ENCODE data around the gene TMEM119. TPM values are rescaled to one million over a fixed set of nuclear protein-coding genes. Genes with fewer than 3 reads are reported as not detected.
"Not testable (repeated sequence)": the region's sequence is repeated elsewhere in the genome, so short reads cannot be mapped to it uniquely, and the experiment has no call there.

TMEM119 gene
- total RNA-seq, 2 experiments from 2014 or later = not detected

DNA sequence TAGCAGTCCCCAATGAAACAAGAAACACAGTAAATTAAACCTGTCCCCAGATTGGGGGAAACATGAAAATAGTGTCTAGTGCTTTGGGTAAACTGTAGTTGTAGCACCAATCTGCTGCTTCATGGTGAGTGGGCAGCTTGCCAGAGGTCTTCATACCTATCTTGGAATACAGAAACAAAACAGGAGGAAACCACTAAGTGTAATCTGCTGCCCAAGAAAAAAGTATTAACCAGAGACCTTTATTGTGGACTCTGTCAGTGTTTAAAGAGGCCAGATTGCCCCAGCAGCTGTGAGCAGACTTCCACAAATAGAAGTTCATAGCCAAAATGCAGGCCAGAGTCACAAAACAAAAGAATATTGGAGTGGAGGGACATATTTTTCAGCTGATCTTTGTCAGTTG lies 33.2 kb downstream of the TMEM119 start:
- POLR2A ChIA-PET = interaction anchor here (1.2 kb wide), 1 partner anchor 53 kb away, joined by 4 read pairs; no protein-coding TSS in a partner anchor
- CTCF ChIA-PET = interaction anchor here (0.9 to 8.4 kb wide), 5 partner anchors 54 to 238 kb away, joined by 3 to 129 read pairs (median 10); no protein-coding TSS in a partner anchor

DNA sequence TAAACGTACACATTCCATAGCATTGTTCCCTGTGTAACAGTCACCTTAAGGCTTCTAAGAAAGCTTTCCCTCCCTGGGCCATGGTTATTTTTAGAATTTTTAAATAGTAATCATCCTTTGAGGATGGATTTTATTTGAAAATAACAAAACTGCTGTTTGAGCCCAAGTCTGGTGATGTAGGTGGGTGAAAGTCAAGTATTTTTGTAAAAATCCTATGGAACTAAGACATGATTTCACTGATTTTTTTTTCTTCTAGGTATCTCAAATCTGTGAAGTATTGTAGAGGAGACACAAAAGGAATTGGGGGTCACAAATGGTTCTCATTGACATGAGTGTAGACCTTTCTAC lies 34.1 kb downstream of the TMEM119 start:
- ChIA-PET CTCF (interaction anchor here (0.6 to 8.4 kb wide), 6 partner anchors 12 to 239 kb away, joined by 3 to 129 read pairs (median 6); no protein-coding TSS in a partner anchor), POLR2A (interaction anchor here (0.6 to 1.2 kb wide), 3 partner anchors 54 to 293 kb away, joined by 3 to 4 read pairs (median 3); partner anchors contain the start of gene SSH1)

GRCh38 chr12:108563136-108563803 lies 34.6 kb downstream of the TMEM119 start:
- POLR2A ChIA-PET = interaction anchor here (0.6 to 5.4 kb wide), 5 partner anchors 10 to 294 kb away, joined by 3 to 65 read pairs (median 10); partner anchors contain the start of genes SELPLG and SSH1
- CTCF ChIA-PET = interaction anchor here (1.2 to 8.4 kb wide), 7 partner anchors 54 to 241 kb away, joined by 3 to 129 read pairs (median 10); partner anchors contain the start of gene SELPLG

DNA sequence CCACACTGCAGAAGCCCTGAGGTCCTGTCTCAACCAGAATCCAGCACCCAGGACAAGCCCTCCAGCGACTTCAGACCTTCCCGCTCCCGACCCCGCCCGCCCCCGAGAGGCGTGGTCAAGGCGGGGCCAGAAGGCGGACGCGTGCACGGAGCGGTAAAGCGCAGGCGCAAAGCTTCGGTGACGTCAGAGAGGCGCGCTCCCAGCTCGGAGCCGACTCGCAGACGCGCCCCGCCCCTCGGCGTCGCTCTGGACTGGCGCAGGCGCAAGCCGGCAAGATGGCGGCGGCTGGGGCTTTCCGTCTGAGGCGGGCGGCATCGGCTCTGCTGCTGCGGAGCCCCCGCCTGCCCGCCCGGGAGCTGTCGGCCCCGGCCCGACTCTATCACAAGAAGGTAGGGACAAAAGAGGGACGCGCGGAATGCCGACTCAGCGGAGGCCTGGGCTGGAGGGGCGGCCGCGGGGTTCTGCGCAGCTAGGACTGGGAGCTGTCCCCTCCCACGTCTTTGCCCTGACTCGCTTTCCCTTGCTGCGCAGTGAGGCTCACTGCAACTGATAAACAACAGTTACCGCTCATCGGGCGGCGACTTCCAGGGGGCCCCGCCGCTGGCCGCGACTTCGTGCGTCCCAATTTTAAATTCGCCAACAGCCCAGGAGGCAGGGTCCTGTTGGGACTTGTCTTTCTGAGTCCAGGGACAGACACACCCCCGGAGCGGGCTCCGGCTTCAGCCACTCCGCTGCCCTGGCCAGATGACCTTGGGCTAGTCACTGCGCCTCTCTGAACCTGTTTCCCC lies 35.3 kb downstream of the TMEM119 start, which contains the start of gene ISCU:
Gene ISCU, plus strand, starts transcription at position 249 of the 788 bp plus-strand sequence. Its CDS starts 27 bp downstream, at position 276.
- POLR2A ChIA-PET = interaction anchor here (0.5 to 5.4 kb wide), 8 partner anchors 10 to 295 kb away, joined by 3 to 65 read pairs (median 6); partner anchors contain the start of genes SELPLG and SSH1
- CTCF ChIA-PET = interaction anchor here (0.6 to 5.2 kb wide), 7 partner anchors 55 to 242 kb away, joined by 3 to 50 read pairs (median 4); partner anchors contain the start of gene SELPLG

DNA sequence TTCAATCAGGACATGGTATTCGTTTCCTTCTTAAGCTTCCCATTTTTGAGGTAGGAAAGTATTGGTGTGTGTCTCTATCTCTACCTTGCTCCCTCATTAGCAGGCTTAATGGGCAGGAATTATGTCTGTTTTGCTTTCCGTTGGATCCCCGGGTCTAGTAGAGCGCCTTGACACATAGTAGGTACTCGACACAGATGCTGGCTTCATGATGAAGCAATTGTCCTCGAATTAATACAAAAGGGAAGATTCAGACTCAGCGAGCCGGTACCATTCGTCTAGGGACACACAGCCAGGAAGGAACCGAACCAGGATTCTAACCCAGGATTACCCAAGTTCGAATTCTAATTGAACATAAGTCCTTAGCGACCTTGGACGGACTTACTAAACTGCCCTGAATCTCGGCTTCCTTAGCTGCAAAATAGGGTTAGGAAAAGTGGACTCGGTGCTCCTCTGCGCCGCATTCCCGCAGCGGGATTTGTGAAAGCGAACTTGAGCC lies 36.0 kb downstream of the TMEM119 start:
- CTCF ChIA-PET = interaction anchor here (0.6 to 5.2 kb wide), 8 partner anchors 55 to 242 kb away, joined by 3 to 50 read pairs (median 4); partner anchors contain the start of gene SELPLG
- POLR2A ChIA-PET = interaction anchor here (0.7 to 5.4 kb wide), 8 partner anchors 11 to 296 kb away, joined by 3 to 65 read pairs (median 6); partner anchors contain the start of genes SELPLG and SSH1

DNA sequence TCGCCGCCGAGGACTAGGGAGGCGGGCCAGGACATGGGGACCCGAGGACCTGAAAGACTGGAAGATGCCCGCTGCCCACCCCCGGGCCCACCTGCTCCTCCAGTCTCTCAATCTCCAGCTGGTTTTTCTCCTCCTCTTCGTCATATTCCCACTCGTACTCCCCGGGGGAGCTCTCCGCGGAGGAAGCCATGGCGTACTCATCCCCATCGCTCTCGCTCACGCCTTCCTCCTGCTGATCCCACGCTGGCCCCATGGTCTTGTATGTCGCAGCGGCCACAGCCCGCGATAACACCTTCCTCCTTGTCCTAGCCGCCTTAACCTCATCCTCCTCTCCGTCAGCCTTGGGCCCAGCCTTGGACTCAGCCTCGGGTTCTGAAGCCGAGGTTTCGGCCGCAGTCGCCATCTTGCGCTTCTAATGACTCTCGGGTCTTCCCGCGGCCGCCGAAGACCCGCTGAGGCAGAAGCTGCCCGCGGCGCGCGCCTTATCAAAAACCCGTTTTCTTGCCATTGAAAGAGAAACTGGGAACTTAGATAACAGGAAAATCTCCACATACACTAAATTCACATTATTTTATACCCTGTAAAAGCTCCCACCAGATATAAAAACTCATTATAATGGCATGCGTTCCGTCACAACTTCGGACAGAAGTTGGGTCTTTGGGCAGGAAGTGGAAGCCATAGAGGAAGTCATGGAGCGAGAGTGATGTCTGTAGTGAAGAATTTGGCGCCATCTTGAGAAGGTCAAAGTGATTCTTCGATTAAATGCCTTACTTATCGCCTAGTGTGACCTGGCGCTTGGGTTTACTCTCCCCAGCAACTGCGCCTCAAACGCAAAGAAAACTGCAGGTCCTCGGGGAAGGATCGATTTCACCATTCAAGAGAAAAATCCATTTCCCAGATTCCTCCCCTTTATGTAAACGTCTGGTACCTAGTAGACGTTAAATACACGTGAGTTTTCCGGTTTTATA lies 36.8 kb downstream of the TMEM119 start, which contains the start of gene SART3:
Gene SART3, minus strand, starts transcription at position 422 of the 968 bp plus-strand sequence. Its CDS starts 19 bp downstream, at position 403.
- CTCF ChIA-PET = interaction anchor here (0.6 to 5.2 kb wide), 9 partner anchors 7 to 277 kb away, joined by 3 to 50 read pairs (median 4); partner anchors contain the start of gene SELPLG
- POLR2A ChIA-PET = interaction anchor here (0.7 to 5.4 kb wide), 9 partner anchors 11 to 532 kb away, joined by 3 to 65 read pairs (median 3); partner anchors contain the start of genes ALKBH2, SELPLG and SSH1

DNA sequence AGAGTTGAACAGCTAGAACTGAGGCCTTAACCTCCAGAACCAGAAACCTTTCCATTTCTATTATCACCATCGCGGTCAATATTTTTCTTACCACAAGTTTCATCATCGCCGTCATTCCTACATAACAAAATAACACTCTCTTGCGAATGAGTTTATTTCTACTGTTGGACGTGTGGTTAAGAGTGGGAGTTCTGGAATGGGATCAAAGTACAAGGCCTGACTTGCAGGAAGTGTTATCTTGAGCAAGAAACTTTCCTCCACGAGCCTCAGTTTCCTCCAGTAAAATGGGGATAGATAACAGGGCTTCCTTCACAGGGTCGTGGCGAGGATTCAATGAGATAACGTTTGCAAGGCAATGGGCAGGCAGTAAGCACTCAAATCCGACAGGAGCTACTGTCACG lies 37.6 kb downstream of the TMEM119 start:
- POLR2A ChIA-PET = interaction anchor here (0.7 to 5.4 kb wide), 8 partner anchors 8 to 533 kb away, joined by 3 to 65 read pairs (median 4); partner anchors contain the start of genes ALKBH2, SELPLG and SSH1
- CTCF ChIA-PET = interaction anchor here (0.9 to 5.2 kb wide), 10 partner anchors 8 to 278 kb away, joined by 3 to 50 read pairs (median 4); partner anchors contain the start of gene SELPLG

DNA sequence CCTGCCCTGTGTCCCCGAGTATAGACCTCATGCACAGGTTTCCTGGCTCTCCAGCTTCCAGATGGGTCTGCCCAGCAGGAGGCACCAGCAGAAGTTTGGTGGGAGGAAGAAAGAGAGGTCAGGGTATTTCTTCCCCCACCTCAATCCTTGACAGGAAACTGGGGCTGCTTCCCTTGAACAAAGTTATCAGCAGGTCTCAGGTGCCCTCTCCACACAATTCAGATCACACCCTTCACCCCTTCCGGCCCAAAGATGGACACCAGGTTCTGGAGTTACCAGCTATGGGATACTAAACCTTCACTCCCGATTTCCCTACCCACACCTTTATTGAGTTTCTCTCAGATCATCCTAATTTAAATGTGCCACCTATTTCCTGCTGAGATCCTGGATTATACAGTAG lies 38.1 kb downstream of the TMEM119 start:
- ChIA-PET CTCF (interaction anchor here (0.7 to 5.2 kb wide), 10 partner anchors 9 to 279 kb away, joined by 3 to 50 read pairs (median 4); no protein-coding TSS in a partner anchor), POLR2A (interaction anchor here (1.5 to 5.4 kb wide), 4 partner anchors 9 to 74 kb away, joined by 3 to 65 read pairs (median 8); partner anchors contain the start of gene SELPLG)

- ChIA-PET POLR2A (interaction anchor here (0.6 to 5.4 kb wide), 6 partner anchors 10 to 74 kb away, joined by 3 to 65 read pairs (median 4); partner anchors contain the start of gene SELPLG), CTCF (interaction anchor here (0.7 to 5.2 kb wide), 10 partner anchors 9 to 279 kb away, joined by 3 to 50 read pairs (median 5); no protein-coding TSS in a partner anchor)
These were observed 38.8 kb downstream of the TMEM119 start for GRCh38 chr12:108559007-108559655.

DNA sequence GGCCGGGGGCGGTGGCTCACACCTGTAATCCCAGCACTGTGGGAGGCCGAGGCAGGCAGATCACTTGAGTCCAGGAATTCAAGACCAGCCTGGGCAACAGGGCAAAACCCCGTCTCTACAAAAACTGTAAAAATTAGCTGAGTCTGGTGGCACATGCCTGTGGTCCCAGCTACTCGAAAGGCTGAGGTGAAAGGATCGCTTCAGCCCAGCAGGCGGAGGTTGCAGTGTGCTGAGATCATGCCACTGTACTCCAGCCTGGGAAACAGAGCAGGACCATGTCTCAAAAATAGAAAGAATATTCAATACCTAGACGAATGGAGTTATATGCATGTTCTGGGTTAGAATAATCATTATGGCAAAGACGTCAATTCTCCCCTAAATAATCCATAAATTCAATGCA lies 42.5 kb downstream of the TMEM119 start:
- POLR2A ChIA-PET, CTCF ChIA-PET: not testable (repeated sequence)

DNA sequence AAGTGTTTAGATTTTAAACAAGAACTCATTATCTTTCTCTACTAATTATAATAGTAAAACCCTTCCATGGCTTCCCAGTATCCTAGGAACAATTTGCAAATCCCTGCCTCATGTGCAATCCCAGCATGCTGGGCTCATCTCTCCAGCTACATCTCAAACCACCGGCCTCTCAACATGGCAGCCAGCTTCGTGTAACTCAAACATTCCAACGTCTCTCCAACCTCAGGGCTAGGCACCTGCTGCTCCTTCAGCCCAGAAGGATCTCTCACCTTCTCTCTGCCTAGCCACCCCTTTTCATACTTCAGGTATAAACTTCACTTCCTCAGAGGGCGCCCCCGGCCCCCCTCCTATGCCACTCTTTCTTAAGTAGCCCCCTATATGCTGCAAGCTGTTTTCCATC lies 44.1 kb downstream of the TMEM119 start:
- ChIA-PET CTCF (no interaction called here), POLR2A (no interaction called here)

- ChIA-PET POLR2A (no interaction called here), CTCF (interaction anchor here (0.6 kb wide), 1 partner anchor 18 kb away, joined by 3 read pairs; no protein-coding TSS in a partner anchor)
These were observed 46.3 kb downstream of the TMEM119 start for GRCh38 chr12:108551535-108551934.

DNA sequence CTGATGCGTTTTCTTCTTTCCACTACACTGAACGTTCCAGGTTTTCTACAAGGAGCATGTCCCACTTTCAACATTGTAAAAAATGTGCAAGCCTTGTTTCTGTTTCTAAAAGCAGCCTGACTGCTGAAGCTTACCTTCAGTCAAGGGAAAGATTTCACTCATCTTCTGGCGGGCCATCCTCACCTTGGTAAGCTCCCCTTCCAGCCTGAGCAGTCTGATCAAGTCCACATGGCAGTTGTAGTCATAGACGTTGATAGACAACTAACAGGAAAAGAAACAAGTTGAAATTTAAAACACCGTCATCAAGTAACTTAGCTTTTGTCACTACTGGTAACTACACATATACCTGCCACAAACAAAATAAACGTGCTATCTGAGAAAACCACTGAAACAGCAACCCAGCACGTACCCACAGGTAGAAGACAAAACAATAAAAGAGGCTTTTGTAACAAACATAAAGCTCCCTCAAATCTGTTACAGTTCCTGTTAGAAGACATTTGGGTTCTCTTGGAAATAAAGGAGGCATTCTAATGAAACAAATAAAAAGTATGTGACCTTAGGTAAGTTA lies 48.8 kb downstream of the TMEM119 start:
- CTCF ChIA-PET = interaction anchor here (1.6 kb wide), 1 partner anchor 8 kb away, joined by 8 read pairs; no protein-coding TSS in a partner anchor
- POLR2A ChIA-PET = interaction anchor here (1.0 to 1.4 kb wide), 2 partner anchors 11 to 17 kb away, joined by 3 read pairs; no protein-coding TSS in a partner anchor

DNA sequence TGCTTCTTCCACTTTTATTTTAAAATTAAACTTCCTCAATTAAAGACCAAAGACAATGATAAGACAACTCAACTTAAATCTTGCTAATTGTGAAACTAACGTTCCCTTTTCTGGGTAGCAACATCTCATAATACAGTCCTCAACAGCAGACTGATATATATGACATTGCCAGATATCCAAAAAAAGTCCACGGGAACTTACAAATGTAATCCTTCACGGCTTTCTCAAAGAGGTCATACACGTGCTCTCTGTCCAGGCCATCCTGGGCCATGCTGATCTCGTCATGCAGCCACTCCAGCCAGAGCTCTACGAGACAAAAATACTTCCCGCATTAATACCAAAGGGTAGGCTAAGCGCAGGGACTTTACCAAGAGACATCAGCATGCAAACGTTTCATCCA lies 50.2 kb downstream of the TMEM119 start:
- CTCF ChIA-PET = no interaction called here

DNA sequence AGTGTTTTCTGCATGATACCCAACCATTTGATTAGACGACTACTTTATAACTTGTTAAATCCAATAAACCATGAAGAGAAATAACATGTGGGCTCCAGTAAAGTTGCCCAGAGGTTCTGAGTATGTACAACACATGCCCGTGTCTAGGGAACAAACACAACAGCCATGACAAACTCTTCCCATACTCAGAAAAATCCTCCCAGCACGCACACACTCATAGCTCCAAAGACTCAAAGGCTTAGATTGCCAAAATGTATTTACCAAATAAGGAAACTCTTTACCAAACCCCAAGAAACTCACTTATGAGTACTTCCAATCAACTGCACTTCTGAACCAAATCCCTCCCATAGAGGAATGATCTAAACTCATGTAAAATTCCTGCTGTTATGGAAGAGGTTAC lies 54.2 kb downstream of the TMEM119 start:
- POLR2A ChIA-PET = interaction anchor here (0.7 kb wide), 1 partner anchor 12 kb away, joined by 3 read pairs; no protein-coding TSS in a partner anchor
- CTCF ChIA-PET = interaction anchor here (0.6 kb wide), 1 partner anchor 97 kb away, joined by 3 read pairs; no protein-coding TSS in a partner anchor

More for the DNA sequence above, 50.2 kb downstream of the TMEM119 start:
- POLR2A ChIA-PET = no interaction called here

DNA sequence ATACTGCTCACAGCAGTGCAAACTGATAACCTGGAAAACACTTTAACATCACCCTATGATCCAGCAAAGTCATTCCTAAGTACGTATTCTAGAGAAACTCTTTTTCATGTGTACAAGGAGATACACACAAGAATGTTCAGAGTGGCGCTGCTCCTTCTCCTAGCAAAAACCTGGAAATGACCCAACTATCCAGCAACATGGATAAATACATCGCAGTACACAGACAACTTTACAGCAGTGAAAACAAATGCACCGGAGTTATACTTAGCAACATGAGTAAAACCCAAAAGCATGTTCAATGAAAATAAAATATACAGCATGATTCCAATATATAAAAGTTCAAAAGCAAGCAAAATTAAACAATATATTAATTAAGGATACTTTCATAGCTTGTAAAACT lies 55.6 kb downstream of the TMEM119 start:
- POLR2A ChIA-PET = no interaction called here
- CTCF ChIA-PET = no interaction called here

Data from activated CD8-positive, alpha-beta memory T cell treated with anti-CD3 and anti-CD28 coated beads for 36 hours (primary cell).